ENCODE measurements around the gene SLC2A4RG.

Gene SLC2A4RG

GRCh38 chr20:63699466-63700198 is 39.9 kb upstream of the SLC2A4RG start:
- no peak for DNase-seq (ENCODE audit: low spot score)

DNA sequence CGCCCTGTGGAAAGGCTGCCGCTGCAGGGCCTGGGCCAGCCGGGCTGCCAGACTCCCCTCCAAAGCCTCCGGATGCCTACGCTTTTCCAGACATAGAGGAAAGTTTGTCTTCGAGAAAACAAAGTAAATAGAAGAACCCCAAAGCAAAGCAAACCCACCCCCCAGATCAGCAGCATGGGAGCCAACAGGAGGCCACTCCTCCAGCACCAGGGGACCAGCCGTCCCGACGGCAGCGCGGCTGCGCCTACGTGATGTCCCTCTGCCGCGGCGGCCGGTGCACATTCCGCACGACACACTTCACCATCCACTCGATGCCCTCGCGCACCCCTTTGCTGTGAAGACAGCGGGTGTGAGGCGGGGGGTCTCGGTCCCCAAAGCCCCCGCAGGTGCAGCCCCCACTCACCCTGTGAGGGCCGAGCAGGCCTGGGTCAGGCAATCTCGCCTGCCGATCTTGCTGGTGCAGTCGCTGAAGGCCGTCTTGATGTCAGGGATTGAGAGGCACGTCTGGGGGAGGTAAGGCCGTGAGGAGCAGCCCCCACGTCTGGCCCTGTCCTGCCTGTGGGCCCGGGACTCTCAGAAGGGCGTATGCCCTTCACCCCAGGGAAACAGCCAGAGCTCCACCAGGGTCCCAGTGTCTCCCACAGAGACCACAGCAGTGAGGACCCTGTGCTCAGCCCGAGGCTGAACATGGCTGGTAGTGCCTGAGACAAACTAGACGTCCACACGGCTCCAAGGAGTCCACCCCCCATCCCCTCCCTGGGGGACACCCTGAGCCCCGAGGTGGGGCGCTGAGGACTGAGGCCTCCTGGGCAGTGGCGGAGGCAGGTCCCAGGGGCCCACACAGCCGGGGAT is 39.2 kb upstream of the SLC2A4RG start:
- DNase-seq (ENCODE audit: low spot score): no peak

DNA sequence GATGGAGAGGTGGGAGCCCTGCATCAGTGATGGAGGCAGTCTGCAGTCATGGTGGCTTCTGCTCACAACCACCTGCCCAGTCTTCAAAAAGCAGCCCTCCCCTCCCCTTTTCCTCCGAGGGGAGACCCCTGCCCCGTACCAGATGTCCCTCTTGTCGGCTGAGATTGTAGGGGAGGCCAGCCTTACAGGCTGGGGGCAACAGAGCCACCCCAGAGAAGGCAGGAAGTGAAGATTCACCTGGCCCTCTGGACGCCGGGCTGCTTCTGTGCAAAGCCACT is 38.6 kb upstream of the SLC2A4RG start:
- no peak for DNase-seq (ENCODE audit: low spot score)

DNA sequence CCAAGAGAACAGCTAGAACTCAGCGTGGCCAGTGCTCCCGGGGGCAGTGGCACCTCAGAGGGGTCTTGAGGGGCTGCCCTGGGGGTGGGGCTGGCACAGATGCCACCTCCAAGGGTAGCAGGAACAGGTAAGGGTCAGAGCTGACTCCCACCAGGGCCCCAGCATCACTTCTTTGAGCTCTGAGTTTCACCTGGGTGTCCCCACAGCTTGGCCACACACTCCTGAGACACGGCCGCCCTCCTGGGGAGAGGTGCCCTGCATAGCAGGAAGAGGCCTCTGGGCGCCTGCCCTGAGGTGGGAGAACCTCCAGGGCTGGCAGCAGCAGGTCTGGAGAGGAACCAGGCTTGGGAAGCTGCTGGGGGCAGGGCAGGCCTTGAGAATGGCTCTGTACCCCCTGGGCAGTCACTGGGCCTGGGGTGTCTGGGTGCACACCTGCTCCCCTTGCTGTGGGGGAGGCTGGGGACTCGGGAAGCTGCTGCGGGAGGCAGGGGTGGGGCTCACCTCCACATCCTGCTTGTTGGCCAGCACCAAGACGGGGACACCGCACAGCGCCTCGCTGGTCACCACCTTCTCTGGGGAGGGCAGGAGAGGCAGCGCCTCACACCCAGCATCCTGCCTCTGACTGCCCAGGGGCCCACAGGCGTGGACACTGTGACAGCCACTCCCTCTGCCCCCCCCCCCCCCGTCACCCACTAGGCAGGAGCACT is 38.1 kb upstream of the SLC2A4RG start:
- no peak for DNase-seq (ENCODE audit: low spot score)

- no peak for DNase-seq (ENCODE audit: low spot score)
Observed at GRCh38 chr20:63702036-63702665, 37.4 kb upstream of the SLC2A4RG start.

DNA sequence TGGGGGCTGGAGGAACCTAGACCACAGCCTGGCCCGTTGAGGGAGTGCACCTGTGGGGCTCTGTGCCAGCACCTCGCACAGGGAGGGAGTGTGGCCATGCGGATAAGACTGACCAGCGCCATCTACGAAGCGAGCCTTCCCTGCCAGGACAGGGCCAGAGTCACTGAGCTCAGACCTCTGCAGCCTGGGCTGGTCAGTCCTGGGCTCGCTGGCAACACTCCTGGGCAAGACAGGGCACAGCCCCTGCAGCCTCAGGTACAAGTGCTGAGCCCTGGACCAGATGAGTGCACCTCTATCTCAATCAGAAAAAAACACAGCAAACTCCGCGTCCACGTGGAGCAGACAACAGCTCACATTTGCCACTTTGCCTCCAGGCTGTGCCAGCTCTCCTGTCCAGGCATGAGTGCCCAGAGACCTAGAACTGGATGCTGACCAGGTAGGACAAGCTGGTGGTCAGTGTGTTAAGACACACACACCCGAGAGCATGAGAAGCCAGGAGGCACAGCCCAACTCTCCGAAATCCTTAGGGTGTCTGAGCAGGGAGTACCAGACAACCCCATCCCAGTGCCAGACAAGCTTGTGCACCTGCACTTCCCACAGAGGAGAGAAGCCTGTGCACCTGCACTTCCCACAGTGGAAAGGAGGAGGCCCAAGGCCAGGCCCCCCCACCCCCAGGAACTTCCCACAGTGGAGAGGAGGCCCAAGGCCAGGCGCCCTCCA is 36.7 kb upstream of the SLC2A4RG start:
- DNase-seq (ENCODE audit: low spot score): no peak

DNA sequence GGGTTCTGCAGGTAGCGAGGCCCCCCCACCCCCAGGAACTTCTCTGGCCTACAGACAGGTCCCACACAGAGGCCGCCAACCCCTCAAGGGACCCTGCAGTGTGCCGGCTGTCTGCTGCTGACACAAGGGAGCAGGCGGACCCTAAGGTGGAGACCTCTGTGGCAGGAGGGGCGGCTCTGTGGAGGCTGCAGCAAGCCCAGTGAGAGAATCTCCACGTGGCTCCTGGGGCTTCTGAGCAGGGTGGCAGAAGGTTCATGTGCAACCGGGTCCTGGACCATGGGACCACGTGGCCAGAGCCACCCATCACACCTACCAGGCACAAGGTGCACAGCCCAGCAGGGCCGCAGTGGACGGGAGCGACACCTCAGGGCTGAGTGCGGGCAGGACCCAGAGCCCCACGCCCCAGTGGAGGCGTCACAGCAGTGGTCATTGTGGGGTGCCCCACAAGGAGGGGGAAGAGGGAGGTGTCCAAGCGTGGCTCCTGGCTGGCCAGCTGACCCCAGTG is 36.1 kb upstream of the SLC2A4RG start:
- no peak for DNase-seq (ENCODE audit: low spot score)

DNA sequence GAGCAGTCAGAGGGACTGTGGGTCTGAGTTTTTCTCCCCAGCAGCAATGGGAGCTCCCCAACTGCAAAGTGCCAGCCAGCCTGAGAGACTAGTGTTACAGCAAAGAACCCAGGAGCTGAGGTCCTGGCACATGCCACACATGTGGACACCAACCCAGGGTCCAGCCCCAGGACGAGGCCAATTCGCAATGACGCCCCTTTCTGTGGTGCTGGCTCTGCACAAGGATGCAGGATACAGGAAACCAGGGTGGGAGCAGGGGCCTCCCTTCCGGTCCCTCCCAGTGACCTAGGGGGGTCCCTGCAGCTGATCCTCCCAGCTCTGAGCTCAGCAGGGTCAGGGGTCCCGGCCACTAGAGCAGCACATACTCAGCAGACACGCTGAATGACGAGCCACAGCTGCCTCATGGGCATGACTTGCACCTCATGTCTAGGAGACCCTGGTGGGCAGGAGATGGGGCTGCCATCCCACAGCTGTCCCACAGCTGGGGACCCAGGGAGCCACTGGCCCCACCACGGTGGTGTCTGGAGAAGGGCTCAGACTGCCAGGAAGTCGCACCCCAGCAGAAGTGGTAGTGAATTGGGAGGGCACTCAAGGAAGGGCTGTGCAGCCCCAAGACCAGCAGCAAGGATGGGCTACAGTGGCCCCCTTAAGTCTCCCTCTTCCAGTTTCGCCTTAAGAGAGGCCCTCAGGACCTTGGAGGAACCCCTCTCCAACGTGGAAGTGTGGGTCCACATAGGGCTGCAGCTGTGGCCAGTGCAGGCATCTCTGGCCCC is 35.4 kb upstream of the SLC2A4RG start:
- DNase-seq (ENCODE audit: low spot score): no peak

GRCh38 chr20:63704749-63705117 is 34.8 kb upstream of the SLC2A4RG start:
- DNase-seq (ENCODE audit: low spot score): no peak

- no peak for DNase-seq (ENCODE audit: low spot score)
Observed at GRCh38 chr20:63705232-63706026, 34.1 kb upstream of the SLC2A4RG start.

DNA sequence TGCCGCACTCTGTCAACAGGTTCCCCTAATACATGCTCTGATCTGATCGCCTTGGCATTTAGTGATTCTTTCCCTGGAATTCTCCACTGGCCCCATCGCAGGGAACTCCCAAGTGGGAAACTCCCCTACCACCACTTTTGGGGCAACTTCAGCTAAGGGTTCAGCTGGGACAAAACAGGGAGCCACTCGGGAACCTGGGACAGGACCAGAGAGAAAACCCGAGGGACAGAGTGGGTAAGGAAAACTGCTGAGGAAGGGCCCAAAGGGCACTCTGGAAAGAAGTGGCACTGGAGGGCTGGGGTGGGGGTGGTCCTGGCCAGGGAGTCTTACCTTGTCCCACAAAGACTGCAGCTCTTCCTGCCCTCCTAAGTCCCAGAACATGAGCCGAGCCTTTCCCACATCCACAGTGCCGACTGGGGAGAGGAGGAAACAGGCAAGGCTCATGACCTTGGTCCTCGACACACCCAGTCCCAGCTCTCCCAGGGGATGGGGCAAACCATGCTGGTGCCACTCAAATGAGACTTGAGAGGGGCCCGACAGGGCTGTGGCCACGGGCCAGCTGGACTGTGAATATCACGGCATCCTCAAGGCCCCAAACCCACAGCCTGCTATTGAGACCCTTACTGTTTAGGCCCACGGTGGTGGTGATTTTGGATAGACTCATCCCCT is 33.4 kb upstream of the SLC2A4RG start:
- no peak for DNase-seq (ENCODE audit: low spot score)

GRCh38 chr20:63706852-63707557 is 32.6 kb upstream of the SLC2A4RG start:
- DNase-seq (ENCODE audit: low spot score): peak; percentile 75

DNA sequence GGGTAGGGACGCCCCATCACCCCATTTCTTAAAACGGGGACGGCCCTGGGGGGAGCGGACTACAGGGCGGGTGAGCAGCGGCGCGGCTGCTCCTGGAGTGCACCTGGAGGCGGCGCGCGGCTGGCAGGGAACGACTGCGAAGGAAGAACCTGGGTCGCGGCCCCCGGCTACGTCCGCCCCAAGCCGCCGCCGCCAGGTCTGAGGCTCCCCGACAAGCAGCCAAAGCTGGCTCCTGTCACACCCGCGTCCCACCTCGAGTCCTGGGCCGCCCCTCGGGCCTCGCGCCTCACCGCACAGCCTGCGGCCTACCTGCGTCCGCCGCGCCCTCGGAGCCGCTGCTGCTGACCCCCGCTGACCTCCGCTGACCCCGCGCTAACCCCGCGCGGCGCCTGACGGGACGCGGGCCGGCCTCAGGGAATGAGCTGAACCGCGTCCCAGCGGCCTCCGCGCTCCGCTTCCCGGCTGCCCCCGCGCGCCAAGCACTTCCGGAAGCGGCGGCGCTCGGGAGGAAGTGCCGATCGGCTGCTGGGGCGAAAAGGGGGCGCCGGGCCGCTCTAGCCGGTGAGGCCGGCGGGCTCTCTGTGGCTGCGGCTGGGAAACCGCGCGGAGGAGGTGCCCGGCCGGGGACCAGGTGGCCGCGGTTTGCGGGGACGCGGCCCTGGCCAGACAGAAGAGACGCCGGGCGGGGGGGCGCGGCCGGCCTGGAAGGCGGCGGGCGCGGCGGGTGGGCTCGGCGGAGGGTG is 31.8 kb upstream of the SLC2A4RG start, which contains the start of the genes ARFRP1 and ZGPAT:
TSS of gene ARFRP1 (minus strand) at position 419 of the 743 bp plus-strand sequence. CDS start 885 bp downstream, outside the sequence.
TSS of gene ZGPAT (plus strand) at position 482 of the 743 bp plus-strand sequence. CDS start 542 bp downstream, outside the sequence.
- peak; percentile 93 for DNase-seq (ENCODE audit: low spot score)

DNA sequence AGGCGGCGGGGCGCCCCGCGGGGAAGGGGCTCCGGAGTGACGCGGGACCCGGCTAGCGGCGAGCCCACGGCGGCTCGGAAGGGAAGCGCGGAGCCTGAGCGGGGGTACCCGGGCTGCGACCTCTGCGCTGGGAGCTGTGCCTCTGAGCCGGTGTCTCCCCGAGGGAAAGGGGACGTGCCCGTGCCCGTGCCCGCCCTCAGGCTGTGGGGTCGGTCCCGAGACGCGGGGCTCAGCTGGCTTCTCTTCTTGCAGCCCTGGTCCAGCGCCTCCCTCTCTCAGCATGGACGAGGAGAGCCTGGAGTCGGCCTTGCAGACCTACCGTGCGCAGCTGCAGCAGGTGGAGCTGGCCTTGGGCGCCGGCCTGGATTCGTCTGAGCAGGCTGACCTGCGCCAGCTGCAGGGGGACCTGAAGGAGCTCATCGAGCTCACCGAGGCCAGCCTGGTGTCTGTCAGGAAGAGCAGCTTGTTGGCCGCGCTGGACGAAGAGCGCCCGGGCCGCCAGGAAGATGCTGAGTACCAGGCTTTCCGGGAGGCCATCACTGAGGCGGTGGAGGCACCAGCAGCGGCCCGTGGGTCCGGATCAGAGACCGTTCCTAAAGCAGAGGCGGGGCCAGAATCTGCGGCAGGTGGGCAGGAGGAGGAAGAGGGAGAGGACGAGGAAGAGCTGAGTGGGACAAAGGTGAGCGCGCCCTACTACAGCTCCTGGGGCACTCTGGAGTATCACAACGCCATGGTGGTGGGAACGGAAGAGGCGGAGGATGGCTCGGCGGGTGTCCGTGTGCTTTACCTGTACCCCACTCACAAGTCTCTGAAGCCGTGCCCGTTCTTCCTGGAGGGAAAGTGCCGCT is 31.1 kb upstream of the SLC2A4RG start:
- DNase-seq (ENCODE audit: low spot score): peak; percentile 47

DNA sequence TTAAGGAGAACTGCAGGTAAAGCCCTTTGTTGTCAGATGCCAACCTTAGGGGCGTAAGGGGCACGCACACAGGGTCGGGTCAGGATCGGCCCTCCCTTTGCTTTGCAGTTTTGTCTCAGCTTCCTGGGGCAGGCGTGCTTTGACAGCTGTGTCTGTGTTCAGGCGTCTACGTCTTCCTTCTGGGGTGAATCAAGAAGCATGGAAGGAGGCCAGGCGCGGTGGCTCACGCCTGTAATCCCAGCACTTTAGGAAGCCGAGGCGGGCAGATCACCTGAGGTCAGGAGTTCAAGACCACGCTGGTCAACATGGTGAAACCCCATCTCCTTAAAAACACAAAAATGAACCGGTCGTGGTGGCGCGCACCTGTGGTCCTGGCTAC is 30.4 kb upstream of the SLC2A4RG start:
- peak; percentile 63 for DNase-seq (ENCODE audit: low spot score)

DNA sequence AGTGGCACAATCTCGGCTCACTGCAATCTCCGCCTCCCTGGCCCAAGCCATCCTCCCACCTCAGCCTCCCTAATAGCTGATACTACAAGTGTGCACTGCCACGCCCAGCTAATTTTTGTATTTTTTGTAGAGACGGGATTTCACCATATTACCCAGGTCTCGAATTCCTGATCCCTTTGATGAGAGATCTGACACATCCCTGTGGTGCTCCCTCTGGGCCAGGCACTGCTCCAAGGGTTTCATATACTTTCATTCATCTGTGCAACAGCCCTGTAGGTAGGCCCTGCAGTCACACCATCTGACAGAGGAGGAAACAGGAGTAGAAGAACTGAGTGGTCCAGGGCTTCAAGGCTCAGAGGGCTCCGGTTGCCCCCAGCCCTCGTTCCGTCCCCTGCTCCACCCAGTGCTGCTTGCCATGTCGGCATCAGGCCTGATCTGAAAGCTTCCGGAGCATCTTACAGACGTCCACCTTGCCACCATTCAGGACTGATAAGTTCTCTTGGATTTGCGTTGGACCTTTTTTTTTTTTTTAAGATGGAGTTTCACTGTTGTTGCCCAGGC is 28.4 kb upstream of the SLC2A4RG start:
- DNase-seq (ENCODE audit: low spot score): no peak

GRCh38 chr20:63712191-63712590 is 27.4 kb upstream of the SLC2A4RG start:
- no peak for DNase-seq (ENCODE audit: low spot score)
